NCI-H460 (cell line): ENCODE results near the gene WWC1. TPM values are rescaled to one million over a fixed set of nuclear protein-coding genes. Genes with fewer than 3 reads are reported as not detected.
"Not testable (repeated sequence)": the region's sequence is repeated elsewhere in the genome, so short reads cannot be mapped to it uniquely, and the experiment has no call there.

Source experiments
- DNase-seq: peaks from one replicate; pipeline ENCODE4 v3.0.0-alpha.2; 2016; ENCODE audit warnings: low read depth; ENCODE audit errors: extremely low read depth
- total RNA-seq: library from RNA; depleted of rRNA; stranded (reverse); fragments of >200 nt; shearing (Covaris generic); gene quantifications from 2 replicates; pipeline ENCODE4 v1.2.3, GENCODE V29; 2014

Gene WWC1
- total RNA-seq, 1 experiment from 2014 or later: 19.0 TPM

DNA sequence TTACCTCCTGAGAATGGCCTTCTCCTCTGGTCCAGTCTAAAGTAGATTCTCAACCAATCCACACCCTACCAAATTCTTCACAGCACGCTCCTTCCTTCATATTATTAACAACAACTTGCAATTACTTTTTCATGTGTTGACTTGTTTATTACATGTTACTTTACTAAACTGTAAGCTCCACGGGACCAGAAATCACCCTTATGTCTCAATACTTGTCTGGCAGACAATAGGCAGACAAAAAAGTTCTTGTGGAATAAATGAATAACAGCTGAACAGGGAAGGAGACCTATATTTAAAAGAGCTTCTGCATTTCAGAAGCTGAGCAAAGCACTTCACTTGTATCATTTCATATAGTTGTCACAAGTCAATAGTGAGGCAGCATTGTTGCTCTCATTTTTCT is 5.7 kb upstream of the WWC1 start:
- DNase-seq: no peak

DNA sequence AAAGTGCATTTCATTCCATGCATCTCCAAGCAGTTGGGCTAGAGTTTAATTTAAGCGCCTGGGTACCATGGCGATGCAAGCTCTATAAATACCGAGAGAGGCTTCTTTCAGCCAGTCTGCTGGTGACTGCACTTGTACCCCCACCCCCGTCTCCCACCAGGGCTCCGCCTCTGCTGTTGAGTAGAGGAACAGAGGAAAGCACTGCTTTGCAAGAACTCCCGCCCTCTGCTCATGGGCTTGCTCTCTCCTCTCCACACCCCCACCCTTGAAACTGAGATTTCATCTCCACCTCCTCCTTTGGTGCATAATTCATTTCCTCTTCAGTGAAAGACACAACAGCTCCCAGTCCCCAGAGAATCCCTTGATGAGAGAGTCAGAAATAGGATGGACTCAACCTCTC is 5.1 kb upstream of the WWC1 start:
- DNase-seq: no peak

DNA sequence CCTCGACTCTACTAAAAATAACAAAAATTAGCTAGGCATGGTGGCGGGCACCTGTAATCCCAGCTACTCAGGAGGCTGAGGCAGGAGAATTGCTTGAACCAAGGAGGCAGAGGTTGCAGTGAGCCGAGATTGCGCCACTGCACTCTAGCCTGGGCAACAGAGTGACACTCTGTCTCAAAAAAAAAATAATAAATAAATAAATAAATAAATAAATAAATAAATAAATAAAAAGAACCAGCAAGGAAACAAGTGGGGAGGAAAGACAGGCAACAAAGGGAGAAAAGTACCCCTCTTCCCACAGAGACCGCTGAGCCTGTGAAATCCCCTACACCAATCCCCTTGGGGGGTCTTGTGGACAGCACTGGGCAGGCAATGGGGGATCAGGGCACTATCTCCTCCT is 4.6 kb upstream of the WWC1 start:
- DNase-seq: not testable (repeated sequence)

DNA sequence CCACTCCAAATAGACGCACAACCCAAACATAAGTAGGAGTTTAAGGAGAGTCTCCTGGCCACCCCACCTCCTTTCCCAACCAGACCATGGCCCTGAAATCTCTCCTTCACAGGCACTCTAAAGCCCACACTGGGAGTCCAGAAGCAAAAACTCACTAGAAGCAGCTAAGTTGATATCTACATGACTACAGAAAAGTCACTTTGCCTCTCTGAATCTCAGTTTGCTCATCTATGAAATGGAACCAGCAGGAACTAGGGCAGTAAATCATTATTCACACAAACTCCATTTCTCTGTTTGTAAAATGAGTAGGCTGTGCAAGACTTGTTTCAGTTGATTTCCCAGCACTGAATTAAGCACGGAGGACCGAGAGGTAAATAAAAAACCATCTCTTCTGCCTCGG is 4.1 kb upstream of the WWC1 start:
- no peak for DNase-seq

DNA sequence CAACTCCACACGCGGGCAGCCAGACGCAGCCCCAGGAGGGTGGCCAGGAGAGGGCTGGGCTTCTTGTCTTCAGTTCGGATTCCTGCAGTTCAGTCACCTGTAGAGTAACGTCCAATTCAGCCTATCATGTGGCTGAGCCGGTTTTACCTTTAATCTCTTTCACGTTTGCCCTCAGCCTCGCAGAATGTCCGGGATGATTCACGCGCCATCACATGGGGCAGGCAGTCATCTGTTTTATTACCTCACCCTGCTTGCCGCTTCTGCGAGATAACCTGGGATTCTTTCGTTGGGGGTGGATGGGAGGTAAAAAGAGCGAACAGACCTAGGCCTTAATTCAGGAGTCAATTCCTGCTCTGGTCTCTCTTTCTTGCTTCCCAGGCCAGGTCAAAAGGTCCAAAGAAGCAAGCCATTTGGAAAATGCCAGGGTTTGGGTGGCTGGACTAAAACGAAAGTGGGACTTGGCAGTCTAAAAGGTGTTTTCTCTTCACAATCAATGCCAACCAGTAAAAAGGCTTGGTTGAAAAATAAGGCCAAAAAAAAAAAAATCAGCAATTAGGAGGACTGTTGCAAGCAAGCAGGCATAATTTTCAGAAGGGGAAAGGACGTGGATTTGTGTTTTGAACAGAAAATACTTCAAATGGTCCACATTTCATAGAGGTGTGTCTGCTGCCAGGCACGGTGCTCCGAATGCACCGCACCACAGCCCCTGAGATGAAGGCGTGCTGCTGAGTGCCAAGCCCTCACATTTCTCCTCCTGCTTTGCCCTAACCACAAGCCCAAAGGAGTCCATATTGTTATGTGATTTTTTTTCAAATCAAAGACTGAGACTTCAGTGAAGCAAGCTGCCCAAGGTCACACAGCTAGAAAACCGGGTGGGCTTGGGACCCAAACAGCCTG is 2.8 kb upstream of the WWC1 start:
- no peak for DNase-seq

DNA sequence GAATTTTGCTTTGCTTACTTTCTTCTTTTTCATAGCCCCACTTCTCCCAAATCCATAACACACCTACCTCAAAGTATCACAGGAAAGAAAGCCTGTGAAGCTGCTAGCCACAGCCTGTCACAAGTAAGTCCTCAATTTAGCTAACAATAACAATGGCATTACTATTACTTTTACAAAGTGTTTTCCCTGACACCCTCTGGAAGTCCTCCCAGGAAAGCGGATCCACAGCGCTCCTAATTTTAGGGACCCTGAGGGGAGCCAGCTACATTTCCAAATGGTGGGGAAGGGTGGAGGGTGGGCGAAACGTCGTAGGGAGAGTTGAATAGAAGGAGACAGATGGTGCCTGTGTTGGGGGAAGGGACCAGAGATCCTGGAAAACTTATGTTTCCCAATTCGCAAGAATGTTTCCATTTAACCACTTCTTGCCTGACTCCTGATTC is 523 bp upstream of the WWC1 start:
- no peak for DNase-seq

DNA sequence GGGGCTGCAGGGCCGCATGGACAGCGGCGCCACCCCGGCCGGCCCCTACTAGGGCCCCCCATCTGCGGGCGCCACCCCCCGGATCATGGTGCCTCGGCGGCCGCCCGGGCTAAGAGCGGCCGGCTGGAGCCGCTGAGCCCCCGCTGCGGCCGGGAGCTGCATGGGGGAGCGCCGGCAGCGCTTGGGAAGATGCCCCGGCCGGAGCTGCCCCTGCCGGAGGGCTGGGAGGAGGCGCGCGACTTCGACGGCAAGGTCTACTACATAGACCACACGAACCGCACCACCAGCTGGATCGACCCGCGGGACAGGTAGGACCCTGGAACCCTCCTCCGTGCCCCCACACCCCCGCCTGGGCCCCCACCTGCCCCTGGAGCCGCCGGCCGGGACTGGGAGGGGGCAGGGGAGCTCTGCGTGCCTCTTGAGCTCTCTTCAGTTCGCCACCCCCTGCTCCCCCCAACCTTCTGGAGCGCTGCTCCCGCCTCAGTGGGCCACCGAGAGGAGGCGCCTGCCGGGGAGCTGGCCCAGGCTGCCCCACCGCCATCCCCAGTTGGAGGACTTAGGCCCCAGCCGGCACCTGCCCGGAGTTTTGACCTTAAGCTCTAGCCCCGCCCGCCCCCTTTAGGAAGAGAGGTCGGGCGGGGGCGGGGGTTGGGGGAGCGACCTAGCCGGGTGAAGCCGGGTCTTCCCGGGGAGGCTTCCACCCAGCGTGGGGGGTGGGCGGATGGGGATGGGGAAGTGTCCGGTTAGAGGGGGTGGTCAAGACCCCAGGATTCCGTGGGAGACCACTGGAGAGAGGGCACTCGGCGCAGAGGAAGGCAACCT is 730 bp downstream of the WWC1 start:
- no peak for DNase-seq

DNA sequence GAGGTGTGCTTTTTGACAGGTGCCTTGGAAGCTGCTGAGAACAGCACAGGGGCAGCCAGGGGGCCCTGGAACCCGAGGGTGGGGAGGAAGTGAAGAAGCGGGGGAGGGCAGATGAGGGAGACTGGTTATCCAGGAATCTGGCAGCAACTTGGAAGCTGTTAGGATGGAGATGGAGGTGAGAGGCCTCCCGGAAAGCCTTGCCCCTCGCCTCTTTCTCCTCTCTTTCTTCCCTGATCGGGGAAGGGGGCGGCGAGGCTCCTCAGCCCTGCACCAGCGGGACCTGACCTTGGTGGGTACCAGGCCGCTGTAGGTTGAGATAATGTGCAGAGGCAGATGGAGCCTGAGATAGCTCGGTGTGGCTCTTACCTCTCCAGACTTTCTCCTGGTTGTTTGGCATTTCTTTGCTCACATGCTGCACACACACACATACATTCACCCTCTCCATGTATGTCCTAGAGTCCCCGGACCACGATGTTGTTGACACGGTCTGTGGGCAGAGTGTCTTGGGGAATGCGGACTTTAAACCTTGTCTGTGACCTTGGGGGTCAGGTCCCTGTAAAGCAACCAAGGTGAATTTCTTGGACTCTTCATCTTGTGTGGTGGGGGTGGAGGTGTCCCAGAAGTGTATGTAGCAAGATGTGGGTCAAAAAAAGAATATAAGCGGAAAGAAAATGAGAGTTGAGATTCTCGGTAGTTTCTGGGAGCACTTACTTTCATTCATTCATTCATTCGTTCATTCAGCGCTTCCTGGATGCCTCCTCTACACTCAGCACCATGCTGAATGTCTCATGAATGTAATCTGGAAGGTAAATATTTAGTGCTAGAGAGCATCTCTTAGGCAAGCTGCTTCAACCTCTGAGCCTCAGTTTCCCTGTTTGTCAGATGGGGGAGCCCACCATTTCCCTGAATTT is 1.6 kb downstream of the WWC1 start:
- no peak for DNase-seq

DNA sequence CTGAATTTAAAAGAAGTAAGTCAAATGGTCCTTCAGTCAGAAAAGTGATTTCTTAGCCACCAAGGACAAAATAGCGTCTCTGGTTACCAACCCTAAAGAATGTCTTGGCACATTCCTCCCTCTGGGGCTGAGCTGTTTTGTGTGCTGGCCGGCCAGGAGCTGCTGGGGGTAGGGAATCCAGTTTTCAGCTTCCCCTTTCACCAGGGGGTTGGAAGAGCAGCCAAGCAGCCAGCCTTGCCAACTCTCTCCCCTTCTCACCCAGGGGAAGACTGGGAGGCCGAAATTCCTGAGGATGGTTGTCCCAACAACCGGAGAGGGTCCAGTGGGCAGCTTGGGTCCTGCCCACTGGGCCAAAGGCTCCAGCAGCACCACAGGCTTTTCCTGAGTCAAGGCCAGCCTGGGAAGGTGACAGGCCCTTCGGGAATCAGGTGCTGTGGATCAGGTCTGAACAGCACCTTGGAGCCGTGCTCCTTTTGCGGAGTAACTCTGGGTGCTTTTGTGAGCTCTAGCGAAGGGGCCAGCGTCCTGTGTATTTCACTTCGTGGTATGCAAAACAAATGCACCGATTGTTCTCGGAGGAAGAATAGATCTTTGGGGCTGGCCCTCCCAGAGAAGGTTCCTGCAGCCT is 4.2 kb downstream of the WWC1 start:
- no peak for DNase-seq

DNA sequence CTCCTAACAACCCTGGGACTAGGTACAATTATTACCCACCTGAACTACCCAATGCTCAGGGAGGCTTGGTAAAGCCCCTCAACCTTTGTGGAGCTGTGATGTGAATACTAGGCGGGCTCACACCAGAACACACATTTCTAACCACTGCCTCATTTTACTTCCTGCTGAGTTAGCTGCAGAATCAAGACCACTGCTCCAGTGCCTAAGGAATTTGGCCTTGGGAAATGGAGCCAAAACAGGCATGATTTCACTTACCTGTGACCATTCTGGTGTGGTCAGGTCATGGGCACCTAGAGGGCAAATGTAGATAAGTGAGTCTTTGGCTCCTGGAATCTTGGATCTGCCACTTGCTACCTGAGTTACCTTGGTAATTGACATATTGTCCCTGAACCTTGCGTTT is 5.2 kb downstream of the WWC1 start:
- DNase-seq: no peak

DNA sequence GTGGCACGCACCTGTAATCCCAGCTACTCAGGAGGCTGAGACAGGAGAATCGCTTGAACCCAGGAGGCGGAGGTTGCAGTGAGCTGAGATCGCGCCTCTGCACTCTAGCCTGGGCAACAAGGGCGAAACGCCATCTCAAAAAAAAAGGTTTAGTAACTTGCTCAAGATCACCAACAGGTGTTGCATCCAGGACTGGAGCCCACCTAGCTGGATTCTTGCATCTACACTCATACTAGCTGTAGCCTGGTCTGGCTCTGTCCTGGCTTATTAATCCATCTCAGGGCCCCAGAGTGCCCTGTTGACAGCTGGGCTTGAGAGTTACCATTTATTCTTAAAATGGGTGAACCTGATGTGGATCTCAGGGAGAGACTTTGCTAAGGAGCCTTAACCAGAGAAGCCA is 7.5 kb downstream of the WWC1 start:
- no peak for DNase-seq

DNA sequence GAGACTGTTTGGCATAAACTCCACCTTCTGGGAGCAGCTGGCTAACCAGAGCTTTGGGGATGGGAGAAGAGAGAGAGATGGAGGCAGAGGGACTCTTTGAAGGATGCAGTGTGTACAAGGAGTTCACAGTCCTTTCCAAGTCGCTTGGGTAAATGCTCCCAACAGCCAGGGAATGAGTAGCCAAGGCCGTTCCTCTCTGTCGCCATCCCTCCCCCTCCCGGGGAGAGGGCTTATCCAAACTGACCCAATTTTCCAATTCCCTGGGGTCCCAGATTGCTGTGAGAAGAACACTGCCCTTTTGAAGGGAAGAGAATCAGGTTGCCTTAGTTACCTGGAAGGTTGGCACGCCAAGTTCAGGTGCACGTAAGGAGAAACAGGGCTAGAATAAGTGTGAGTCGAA is 7.9 kb downstream of the WWC1 start:
- no peak for DNase-seq

DNA sequence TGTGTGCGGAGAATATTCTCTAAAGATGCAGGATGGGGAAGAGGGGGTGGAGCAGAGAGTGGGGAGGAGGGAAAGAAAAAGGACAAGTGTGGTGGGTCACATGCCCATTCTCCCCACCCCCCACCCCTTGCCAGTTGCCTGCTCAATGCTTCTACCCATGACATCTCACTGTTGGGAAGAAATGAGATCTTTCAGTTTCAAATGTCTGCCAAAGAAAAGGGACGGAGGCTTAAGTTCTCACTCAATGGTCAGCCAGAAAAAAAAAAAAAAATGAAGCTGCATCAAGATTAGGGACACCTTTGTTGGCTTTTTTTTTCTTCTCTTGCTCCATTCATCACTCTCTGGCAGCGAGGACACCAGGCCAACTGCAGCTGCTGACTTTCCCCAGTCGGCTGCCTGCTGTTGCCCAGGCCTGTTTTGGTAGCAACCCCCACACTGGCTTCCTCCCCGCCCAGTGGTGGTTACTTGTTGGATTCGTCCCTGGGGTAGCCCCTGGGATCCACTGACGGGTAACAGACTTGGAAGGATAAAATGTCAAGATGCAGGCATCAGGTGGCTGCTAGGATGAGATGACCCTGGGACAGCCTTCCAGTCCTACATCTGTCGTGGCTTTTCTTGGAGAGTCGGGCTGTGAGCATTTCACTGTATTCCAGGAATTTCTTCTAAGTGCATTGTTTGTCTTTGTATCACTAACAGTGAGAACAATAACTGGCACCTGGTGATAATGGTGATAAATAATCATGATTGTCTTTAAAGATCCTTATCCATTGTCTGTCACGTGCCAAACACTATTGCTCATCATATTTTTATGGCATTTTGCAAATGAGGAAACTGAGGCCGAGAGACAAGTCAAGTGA is 9.1 kb downstream of the WWC1 start:
- no peak for DNase-seq

DNA sequence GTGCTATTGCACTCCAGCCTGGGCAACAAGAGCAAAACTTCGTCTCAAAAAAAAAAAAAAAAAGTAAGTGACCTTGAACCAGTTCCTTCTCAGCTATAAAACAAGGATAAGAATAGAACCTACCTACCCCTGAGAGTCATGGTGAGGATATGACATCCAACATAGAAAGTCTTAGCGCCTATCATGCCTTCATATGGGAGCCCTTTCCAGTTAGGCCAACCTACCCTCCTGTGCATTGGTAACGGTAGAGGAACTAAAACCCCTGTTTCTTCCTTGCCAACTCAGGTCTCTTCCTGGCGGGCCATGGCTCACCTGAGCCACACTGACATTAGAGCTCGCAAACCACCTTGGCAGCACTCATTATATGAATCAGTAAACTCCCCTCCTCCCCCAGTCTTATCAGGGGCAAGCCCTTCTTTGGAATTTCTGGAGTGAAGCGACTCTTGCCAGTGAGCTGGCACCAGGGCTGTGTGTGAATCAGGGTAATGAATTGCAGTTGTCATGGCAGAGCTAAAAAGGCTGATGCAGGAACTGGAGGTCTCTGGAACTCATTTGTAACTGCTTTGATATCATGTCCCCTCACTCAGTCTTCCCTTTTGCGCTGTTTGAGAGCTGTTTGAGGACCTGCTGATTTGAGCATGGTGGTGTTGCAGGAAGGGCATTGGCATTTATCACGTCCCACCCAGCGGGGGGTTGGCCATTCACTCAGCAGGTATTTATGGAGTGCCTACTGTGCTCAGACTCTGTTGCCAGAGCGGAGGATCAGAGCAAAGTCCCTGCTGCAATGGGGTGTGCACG is 10.3 kb downstream of the WWC1 start:
- no peak for DNase-seq

DNA sequence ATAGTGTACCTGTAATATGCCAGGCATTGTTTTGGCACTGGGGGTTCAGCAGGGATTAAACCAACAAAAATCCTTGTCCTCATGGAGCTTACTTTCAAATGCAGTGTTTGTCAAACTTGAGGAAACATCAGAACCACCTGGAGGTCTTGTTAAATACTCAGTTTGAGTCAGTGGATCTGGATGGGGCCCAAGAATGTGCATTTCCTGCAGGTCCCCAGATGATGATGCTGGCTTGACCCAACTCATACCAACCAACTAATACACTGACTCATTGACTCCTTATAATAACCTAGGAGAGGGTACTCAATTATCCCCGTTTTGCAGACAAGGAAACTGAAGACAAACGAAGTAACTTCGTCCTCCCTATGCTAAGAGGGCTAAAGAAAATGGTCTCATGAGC is 11.3 kb downstream of the WWC1 start:
- DNase-seq: no peak

DNA sequence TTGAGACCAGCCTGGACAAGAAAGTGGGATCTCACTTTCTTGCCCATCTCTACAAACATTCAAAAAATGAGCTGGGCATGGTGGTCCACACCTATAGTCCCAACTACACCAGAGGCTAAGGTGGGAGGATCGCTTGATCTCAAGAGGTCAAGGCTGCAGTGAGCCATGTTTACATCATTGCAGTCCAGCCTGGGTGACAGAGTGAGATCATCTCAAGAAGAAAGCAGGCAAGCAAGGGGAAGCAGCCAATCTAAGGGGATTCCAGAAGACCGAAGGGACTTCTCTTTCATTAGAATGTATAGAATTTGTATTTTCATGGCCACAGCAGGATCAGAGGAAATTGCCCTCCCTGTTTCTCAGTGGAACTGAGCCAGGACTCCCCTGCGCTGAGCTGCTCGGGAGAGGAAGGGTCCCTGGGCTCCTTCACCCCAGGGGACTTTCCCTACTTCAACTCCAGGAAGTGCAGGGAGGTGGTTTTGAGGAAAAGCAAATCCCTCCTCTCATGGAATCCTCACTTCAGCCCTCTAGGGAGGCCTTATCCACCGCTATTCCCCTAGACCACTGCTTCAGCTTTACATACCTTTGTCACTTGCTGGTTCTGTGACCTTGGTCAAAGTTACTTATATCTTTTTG is 12.1 kb downstream of the WWC1 start:
- DNase-seq: no peak

DNA sequence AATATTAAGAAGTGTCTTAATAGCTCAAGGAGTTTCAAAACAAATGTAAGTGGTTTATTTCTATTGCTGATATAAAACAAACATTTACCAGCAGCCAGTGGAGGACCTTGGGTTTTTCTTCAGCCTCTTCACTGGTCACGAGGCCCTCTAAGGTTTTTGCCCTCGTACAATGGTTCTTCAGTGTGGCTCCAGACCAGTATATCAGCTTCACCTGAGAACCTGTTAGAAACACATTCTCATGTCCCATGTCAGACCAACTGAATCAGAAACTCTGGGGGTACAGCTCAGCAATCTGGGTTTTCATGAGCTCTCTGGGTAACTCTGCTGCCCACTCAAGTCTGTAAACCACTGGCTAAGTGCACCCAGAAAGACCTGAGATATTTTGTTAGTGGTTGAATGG is 12.9 kb downstream of the WWC1 start:
- DNase-seq: no peak

DNA sequence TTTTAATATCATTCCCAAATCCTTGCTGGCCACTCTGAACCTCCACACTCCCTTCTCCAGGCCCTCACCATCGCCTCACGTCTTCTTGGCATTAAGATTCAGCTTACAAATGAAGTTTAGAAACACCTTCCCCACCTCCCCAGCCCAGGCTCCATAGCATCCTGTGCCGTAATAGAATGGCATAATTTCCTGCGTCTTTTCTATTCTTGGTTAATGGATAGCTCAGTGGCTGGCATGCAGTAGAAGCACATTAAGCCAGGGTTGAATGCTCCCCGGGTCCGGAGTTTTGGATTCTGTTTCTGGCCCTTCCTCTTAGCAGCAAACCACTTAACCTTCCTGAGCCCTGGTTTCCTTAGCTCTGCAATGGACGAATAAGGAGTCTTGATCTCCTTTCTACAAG is 13.8 kb downstream of the WWC1 start:
- no peak for DNase-seq
